Heart left ventricle (tissue), 16 donors: ENCODE results near the gene MAPK10. TPM values are rescaled to one million over a fixed set of nuclear protein-coding genes. Genes with fewer than 3 reads are reported as not detected.

Experiments
- ATAC-seq, 4 donors: fragments of 200-7000 bp; cut with Tn5 transposase; one replicate each; pipeline ENCODE4 v1.9.1; 2020 to 2022; ENCODE audit warnings: moderate library complexity in 4 of 4, mild to moderate bottlenecking in 3 of 4, moderate number of reproducible peaks in 1 of 4
- DNase-seq, 5 donors: peaks; one replicate each; pipeline ENCODE4 v3.0.0-alpha.2; 2020
- H3K27ac ChIP-seq, 12 donors: fragments of 200-600 bp; sonication (generic) in 4 of 12; one replicate each; pipeline versions ENCODE4 v1.5.0 to v1.8.0; 2016 to 2022; ENCODE audit warnings: mild to moderate bottlenecking in 2 of 12
- H3K27me3 ChIP-seq, 9 donors: fragments of 200-600 bp; sonication (generic) in 2 of 9; one replicate each; pipeline versions ENCODE4 v1.5.1 to v1.8.0; 2016 to 2022; ENCODE audit warnings: mild to moderate bottlenecking in 3 of 9
- H3K36me3 ChIP-seq, 9 donors: fragments of 200-600 bp; sonication (generic) in 2 of 9; one replicate each; pipeline versions ENCODE4 v1.5.0 to v1.8.0; 2018 to 2022; ENCODE audit warnings: mild to moderate bottlenecking in 2 of 9
- H3K4me1 ChIP-seq, 12 donors: fragments of 200-600 bp; sonication (generic) in 4 of 12; one replicate each; pipeline versions ENCODE4 v1.5.0 to v1.8.0; 2016 to 2022; ENCODE audit warnings: mild to moderate bottlenecking in 3 of 12
- H3K4me3 ChIP-seq, 12 donors: fragments of 200-600 bp; sonication (generic) in 4 of 12; one replicate each; pipeline versions ENCODE4 v1.5.0 to v1.8.0; 2017 to 2022; ENCODE audit warnings: mild to moderate bottlenecking in 9 of 12, moderate library complexity in 4 of 12
- H3K9me3 ChIP-seq, 12 donors: fragments of 200-600 bp; sonication (generic) in 4 of 12; one replicate each; pipeline versions ENCODE4 v1.5.0 to v1.8.0; 2016 to 2022; ENCODE audit warnings: mild to moderate bottlenecking in 1 of 12
- POLR2A ChIP-seq, 2 donors: fragments of 450-650 bp; IDR thresholded peaks; one replicate each; pipeline ENCODE4 v1.6.1; 2017; ENCODE audit warnings: antibody characterized with exemption in 2 of 2, mild to moderate bottlenecking in 2 of 2, moderate library complexity in 2 of 2
- WGBS, 4 donors: extraction: QIAGEN DNeasy Blood & Tissue Kit in 2 of 4; methylation state at CpG; one replicate each; pipeline versions ENCODE4 v1.1.5 to v1.1.7; 2013 to 2018; 5-methylcytosine and 5-hydroxymethylcytosine counted together
- intact Hi-C, 10 donors: fragments of 100-400 bp; cut with DNase I; formaldehyde crosslinking; loops; one replicate each; pipeline versions ENCODE4 v1.11.1 to v1.14.2; 2022
- polyA plus RNA-seq, 2 donors: library from polyadenylated mRNA; stranded (reverse); fragments of 200-250 nt; gene quantifications; one replicate each; pipeline ENCODE4 v1.2.3, GENCODE V29; 2013
- total RNA-seq, 9 donors: library from RNA; depleted of rRNA in 2 of 9; stranded (reverse); fragments of >200 nt in 2 of 9; fragmentation: NEBNext Ultra II Directional in 3 of 9; extraction: Animal tissue kit (Norgen Biotek cat#: 25700) in 3 of 9; gene quantifications; one replicate each; pipeline versions ENCODE4 v1.1.0 to v1.2.4, GENCODE V29; 2016 to 2023
- TF ChIP-seq, protein P1 (sequence below), 12 donors: fragments of 200-600 bp; sonication (generic) in 4 of 12; IDR thresholded peaks; one replicate each; pipeline versions ENCODE4 v1.5.0 to v1.8.0; 2018 to 2022; ENCODE audit warnings: antibody characterized with exemption in 12 of 12, mild to moderate bottlenecking in 5 of 12
- donor health status: ischemic (EF 13 %, LVEDD 7.1; RV severe dilation, severe dysfunction).
- donor health status: healthy with polysubstance abuse.
- donor health status: DM: no; HTN: yes; CAD: no.
- donor health status: DM: no; HTN: no; CAD: no.
- donor health status: ischemic (EF 25% LVEDD 6.9; RV normal size, moderate dysfunction).
- donor health status: ischemic (EF 25% LVEDD 5.7; RV mildly dilated, moderate dysfunction).
- donor health status: healthy.
- donor health status: DM: yes; HTN: yes; CAD: no.
- donor health status: ischemic (EF 35%, LVEDD 5.7; RV mildly dilated, moderate dysfunction).
- donor health status: nonischemic (EF 11% LVEDD 7.7; RV severe dilation, severe dysfunction).
- donor health status: DM: yes; HTN: yes; CAD: no.
- donor health status: PGD.
- donor health status: ischemic (EF 29% LVEDD 5.4; RV normal size, mild dysfunction).
- donor health status: nonischemic (EF 23%, LVEDD 6.1; RV moderate dilation, normal function).

Gene MAPK10
- total and polyA plus RNA-seq, 11 donors: 0.87 to 14.1 (median 2.7) TPM

DNA sequence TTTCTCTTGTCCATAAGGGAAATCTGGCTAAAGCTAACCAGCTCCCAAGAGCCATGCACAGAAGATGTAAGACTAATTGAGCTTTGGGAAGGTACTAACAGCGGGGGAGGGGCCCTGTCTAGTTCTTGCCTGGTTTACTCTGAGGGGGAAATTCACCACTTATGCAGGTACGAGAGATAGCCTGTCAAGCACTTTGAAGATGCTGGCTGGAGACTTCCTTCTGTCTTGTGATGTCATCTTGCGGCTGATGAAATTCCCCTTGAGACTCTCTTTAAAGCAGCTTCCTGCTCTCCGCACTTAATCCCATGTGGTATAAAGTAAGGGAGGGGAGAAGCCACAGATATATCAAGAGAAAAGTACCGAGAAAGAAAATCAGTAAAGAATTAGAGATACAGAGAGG is 345.3 kb downstream of the MAPK10 start:
- peak in 1 of 4 donors; percentile 34 for ATAC-seq
- Histone ChIP-seq H3K36me3 (peaks cover 0 to 3% (median 0%) of the 10 kb centered on the region in 9 donors), H3K9me3 (no peaks in the 10 kb centered on the region), H3K4me3 (no peak overlapping the region), H3K4me1 (peaks cover 0 to 44% (median 4%) of the 10 kb centered on the region in 12 donors), H3K27ac (no peak overlapping the region), H3K27me3 (no peaks in the 10 kb centered on the region)
- WGBS, 4 donors: 59 to 73% (median 63%) methylated on average over 5 of the region's 5 CpGs
- no peak for TF ChIP-seq POLR2A (IDR thresholded peaks at IDR 0.05)
- TF ChIP-seq, protein P1, sequence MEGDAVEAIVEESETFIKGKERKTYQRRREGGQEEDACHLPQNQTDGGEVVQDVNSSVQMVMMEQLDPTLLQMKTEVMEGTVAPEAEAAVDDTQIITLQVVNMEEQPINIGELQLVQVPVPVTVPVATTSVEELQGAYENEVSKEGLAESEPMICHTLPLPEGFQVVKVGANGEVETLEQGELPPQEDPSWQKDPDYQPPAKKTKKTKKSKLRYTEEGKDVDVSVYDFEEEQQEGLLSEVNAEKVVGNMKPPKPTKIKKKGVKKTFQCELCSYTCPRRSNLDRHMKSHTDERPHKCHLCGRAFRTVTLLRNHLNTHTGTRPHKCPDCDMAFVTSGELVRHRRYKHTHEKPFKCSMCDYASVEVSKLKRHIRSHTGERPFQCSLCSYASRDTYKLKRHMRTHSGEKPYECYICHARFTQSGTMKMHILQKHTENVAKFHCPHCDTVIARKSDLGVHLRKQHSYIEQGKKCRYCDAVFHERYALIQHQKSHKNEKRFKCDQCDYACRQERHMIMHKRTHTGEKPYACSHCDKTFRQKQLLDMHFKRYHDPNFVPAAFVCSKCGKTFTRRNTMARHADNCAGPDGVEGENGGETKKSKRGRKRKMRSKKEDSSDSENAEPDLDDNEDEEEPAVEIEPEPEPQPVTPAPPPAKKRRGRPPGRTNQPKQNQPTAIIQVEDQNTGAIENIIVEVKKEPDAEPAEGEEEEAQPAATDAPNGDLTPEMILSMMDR (IDR thresholded peaks at IDR 0.05): no peak
- DNase-seq: no peak
- intact Hi-C loops: no loop called here

DNA sequence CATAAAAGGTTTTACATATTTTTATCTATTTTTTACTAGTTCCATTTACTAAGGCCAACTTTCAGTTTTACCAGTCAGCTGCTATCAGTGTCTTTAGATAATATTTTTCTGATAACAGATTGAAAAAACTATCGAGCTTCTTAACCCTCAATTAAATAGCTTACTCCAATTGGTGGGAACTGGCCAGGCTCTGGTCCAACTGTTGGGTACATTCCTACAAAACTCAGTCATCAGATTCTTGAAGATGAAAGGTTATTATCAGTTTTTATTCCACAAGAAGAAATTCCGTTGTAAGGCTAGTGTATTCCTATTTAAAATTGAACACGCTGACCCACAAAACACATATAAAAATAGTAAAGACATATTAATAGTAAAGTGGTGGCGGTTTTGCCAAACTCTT is 346.2 kb downstream of the MAPK10 start:
- 29 to 33% (median 31%) methylated on average over 4 of the region's 4 CpGs for WGBS, 4 donors
- Histone ChIP-seq H3K27me3 (no peaks in the 10 kb centered on the region), H3K27ac (no peak overlapping the region), H3K36me3 (peaks cover 0 to 3% (median 0%) of the 10 kb centered on the region in 9 donors), H3K9me3 (no peaks in the 10 kb centered on the region), H3K4me1 (peaks cover 0 to 44% (median 4%) of the 10 kb centered on the region in 12 donors), H3K4me3 (no peak overlapping the region)
- TF ChIP-seq, protein P1 (IDR thresholded peaks at IDR 0.05): no peak
- no peak for TF ChIP-seq POLR2A (IDR thresholded peaks at IDR 0.05)
- intact Hi-C loops: no loop called here
- DNase-seq (no peak), ATAC-seq (no peak)

DNA sequence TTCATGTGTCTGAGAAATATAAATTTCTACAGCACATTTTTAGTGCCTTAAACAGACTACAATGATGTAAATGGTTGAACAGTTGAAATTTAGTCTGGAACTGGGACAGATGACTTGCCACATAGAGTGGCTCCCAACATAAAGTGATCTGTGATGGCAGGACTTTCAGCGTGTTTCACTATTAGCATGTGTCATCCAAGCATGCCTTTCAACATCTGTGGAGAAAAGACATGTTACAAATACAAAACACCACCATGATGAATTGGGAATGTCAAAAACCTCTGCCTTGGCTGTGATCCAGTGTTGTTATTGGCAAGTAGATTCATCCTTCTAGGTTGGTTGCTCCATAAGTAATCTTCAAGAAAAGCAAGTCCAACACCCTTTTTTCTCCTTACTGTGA is 348.7 kb downstream of the MAPK10 start:
- 10 to 42% (median 19%) methylated on average over 1 of the region's 1 CpG for WGBS, 4 donors
- DNase-seq: no peak
- intact Hi-C loops: no loop called here

DNA sequence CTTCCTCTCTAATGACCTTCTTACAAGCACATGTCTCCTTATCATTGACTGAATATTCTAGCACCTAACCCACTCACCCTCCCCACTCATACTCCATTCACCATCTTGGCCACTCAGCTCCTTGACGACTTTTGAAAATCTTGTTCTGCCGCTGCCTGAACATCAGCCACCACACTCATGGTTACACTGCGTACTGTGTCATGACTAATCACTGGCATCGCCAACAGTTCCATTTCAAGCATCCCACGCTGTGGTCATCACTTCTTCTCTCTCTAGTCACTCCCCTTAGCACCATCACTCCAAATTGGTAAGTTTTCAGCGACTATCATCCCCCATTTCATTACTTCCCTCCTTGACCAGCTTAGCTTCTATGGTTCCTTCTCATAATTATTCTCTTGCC is 352.8 kb downstream of the MAPK10 start:
- no peak for TF ChIP-seq POLR2A (IDR thresholded peaks at IDR 0.05)
- TF ChIP-seq, protein P1 (IDR thresholded peaks at IDR 0.05): no peak
- H3K27ac ChIP-seq: no peak overlapping the region
- H3K36me3 ChIP-seq: peaks cover 0 to 9% (median 0%) of the 10 kb centered on the region in 9 donors
- intact Hi-C loops: no loop called here
- no peaks in the 10 kb centered on the region for H3K27me3 ChIP-seq
- no peaks in the 10 kb centered on the region for H3K9me3 ChIP-seq
- WGBS, 4 donors: 93 to 97% (median 96%) methylated on average over 6 of the region's 6 CpGs
- H3K4me3 ChIP-seq: no peak overlapping the region
- no peak for ATAC-seq
- DNase-seq: no peak
- H3K4me1 ChIP-seq: peaks cover 0 to 12% (median 0%) of the 10 kb centered on the region in 12 donors

More for the DNA sequence above, 348.7 kb downstream of the MAPK10 start:
- TF ChIP-seq, protein P1 (IDR thresholded peaks at IDR 0.05): no peak
- TF ChIP-seq POLR2A (IDR thresholded peaks at IDR 0.05): no peak
- no peaks in the 10 kb centered on the region for H3K9me3 ChIP-seq
- ATAC-seq: peak in 2 of 4 donors; percentile 68 to 71
- no peaks in the 10 kb centered on the region for H3K36me3 ChIP-seq
- peaks cover 0 to 43% (median 4%) of the 10 kb centered on the region in 12 donors for H3K4me1 ChIP-seq
- H3K27ac ChIP-seq: no peak overlapping the region
- H3K27me3 ChIP-seq: no peaks in the 10 kb centered on the region
- H3K4me3 ChIP-seq: no peak overlapping the region
